T-helper 9 cell (primary cell): ENCODE results near the gene FAM209A.
"Not testable (repeated sequence)": the region's sequence is repeated elsewhere in the genome, so short reads cannot be mapped to it uniquely, and the experiment has no call there.

ENCODE experiments used
- DNase-seq: peaks from one replicate; pipeline ENCODE4 v3.0.0-alpha.2; 2020
- total RNA-seq, 2 donors: gene quantifications; one replicate each; lab custom pipeline; 2026; lab: John Stamatoyannopoulos, UW

Gene FAM209A
- 0.72 to 0.91 reads per million in 2 donors for total RNA-seq

GRCh38 chr20:56524444-56524843 is at the start of gene FAM209A:
Gene FAM209A (plus strand): TSS chr20:56524744. CDS start chr20:56524809, 65 bp downstream.
- DNase-seq, result not testable (repeated sequence)

- DNase-seq, result no peak
Observed at GRCh38 chr20:56483970-56484369, 40.6 kb upstream of the FAM209A start.

- no peak for DNase-seq
Observed at GRCh38 chr20:56487216-56487615, 37.3 kb upstream of the FAM209A start.

DNA sequence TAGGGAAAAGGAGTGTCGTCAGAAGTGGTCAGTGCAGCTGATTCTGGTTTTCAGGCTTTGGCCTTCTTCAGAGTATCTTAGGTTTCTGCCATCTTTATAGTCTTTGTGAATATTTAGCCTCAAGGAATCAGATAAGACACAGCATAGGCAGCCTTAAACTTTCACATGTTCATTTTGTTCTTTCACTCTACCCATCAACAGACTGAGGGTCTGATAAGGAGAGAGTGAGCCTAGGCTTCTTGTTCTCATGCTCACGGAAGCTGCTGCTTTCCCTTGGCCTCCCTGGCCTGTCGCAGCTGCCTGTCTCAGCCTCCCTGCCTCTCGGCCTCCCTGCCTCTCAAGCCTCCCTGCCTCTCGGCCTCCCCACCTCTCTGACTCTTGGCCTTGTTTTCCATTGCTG is 36.0 kb upstream of the FAM209A start:
- no peak for DNase-seq

- no peak for DNase-seq
Observed at GRCh38 chr20:56501116-56501515, 23.4 kb upstream of the FAM209A start.

DNA sequence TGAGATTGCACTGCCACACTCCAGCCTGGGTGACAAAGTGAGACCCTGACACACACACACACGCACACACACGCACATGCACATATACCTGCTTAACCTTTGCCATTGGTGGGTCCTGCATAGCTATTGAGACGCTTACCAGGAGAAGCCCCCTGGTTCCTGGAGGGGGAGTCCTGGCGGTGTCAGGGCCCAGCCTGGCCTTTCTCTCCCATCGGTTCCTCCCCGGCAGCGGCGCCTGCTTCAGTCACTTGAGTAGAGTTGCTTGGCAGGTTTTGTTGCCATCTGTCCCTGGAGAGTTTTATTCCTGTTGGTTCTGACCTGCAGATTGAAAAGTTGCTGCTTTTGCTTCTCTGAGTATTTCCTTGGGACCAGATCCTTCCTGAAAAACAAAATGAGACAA is 20.6 kb upstream of the FAM209A start:
- DNase-seq, result no peak

DNA sequence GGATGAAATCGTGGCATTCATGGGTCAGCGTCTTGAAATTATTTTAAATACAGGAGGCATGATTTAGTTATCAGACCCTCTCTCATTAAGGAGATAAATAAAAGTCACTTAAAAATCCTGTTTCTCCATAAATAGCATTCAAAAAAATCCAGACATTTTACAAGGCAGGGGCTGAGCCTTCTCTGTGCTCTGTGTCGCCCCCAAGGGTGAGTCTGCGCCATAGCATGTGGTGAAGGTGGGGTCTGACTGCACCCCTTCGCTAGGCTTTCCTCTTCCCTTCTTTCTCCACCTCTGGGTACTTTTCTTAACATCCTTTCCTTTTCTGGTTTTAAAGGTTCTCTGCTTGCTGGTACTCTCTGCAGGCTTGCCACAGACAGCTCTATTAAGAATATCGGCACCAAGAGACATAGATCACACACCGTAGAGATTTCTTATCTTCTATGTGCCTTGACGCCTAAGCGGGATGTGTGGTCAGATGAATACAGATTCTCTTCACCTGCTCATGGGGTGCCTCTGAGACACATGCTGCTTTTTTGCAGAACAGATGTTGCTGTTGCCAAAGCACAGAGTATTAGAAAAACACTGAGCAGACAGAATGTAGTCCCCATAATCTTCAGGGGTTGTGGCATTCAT is 20.1 kb upstream of the FAM209A start:
- no peak for DNase-seq

GRCh38 chr20:56506103-56506502 is 18.4 kb upstream of the FAM209A start:
- no peak for DNase-seq

GRCh38 chr20:56511926-56512325 is 12.6 kb upstream of the FAM209A start:
- no peak for DNase-seq

DNA sequence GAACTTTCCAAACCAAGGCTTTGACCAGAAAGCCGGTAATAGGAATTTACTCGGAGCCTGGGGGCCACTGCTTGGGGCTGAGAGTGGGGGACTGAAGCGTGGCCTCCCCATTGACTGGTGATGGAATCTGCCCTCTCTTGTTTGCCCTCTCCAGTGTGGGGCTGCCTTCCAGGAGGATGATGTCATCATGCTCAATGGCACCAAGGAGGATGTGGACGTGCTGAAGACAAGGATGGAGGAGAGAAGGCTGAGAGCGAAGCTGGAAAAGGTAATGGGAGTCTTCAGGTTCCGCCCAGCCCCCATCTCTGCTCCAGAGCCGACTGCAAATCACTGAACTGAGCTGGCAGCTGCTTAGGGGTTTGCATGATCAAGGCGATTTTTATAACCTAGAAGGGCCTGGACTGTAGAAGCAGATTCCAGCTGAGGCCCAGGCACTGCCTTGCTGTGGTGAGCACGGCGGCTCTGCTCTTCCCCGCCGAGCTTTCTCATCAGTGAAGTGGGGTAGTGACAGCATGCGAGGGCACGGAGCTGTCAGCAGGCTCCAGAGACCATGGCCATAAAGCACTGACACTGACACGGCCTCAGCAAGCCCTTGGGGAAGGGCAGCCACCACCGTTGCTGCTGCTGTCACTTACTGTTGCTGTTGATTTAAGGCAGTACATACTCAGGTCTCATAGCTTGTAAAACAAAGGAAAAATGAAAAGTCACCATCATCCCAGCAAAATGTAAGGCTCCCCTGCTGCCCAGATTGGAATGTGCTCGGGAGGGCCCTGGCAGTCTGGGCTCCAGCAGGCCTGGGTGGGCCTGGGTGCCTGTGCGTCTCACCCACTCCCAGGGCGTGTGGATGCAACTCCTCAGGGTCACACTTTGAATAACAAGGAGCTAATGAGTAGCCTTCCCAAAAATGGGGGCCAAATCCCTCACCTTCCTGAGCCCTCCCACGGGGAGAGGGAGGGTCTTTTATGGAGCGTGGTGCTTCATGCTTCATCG is 11.1 kb upstream of the FAM209A start:
- no peak for DNase-seq

DNA sequence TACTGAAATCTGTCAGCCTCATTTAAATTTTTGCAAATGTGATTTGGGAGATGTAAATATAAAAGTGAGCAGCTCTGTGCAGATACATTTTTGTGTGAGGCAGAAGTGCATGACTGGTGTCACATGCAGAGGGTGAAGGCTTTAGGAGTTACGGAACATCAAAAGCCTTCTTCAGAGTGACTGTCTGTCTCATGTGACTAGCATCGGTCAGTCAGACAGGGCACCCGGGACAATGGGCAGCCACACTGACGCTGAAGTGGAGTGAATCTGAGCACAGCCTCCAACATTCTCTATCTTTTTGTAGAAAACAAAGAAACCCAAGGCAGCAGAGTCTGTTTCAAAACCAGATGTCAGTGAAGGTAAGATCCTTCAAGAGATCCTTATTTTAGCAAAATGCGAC is 7.9 kb upstream of the FAM209A start:
- DNase-seq, result no peak

DNA sequence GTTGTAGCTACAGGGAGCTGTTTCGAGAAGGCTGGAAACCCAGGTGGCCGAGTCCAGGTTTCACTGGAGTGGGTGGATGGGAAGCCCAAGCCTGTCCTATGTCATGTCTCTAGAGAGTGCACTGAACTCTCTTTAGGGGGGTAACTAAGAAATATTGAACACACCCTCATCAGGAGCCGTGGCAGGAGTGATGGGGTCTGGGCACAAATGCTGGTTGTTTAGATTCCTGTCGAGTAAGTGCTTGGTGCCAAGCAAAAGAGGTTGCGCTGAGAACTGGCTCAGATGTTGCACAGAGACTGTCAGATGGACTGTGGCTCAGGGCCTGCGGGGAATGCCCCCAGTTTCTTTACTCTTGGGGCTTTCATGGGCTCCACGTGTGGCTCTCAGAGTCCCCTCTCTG is 7.3 kb upstream of the FAM209A start:
- DNase-seq, result no peak

DNA sequence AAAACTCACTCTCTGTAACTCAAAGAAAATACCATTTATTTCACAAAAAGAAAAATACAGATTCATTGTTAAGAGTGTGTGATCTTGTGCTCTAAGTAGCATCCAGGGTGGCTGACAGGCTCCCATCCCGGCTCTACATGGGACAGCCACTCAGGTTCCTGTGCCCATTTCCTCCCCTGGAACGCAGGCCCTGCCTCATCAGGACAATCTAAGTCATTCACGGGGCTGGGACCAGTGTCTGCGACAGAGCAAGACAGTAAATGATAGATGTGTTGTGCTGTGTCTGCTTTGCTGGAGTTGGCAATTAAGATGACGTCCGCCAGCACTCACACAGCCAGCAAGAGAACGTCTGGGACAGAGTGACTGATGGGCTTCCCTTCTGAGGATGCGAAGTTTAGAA is 6.9 kb upstream of the FAM209A start:
- no peak for DNase-seq

DNA sequence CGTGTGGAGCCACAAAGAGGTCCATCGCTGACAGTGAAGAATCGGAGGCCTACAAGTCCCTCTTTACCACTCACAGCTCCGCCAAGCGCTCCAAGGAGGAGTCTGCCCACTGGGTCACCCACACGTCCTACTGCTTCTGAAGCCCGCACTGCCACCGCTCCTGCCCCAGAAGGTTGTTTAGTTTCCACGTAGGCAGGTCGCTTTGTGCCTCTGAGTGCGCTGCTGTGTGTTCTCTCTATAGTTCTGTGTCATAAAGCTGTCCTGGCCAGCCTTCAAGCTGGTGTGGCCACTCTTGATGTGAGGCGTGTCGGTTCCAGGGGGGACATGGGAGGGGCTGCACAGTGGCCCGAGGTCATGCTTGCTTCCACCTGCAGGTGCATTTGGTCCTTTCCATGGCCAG is 6.4 kb upstream of the FAM209A start:
- no peak for DNase-seq

- no peak for DNase-seq
Observed at GRCh38 chr20:56518721-56519398, 5.7 kb upstream of the FAM209A start.

GRCh38 chr20:56519551-56519950 is 5.0 kb upstream of the FAM209A start:
- no peak for DNase-seq

DNA sequence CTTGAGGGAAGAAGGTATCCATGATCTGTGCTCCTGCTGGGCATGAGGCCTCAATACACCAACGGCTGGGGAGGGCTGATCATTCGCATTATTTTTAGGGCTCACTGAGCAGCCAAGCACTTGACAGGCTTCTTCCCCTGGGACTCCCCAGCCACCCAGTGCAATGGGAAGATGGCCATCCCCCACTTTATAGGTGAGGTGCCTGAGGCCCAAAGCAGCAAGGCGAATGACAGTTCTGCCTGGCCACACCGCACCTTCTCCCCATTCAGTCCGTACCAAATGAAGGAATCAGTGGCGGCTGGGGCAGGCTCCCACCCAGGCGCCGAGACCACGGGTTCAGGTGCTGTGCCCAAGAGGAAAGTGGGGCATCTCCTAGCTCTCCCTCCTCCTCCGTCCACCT is 4.4 kb upstream of the FAM209A start:
- no peak for DNase-seq

- DNase-seq, result not testable (repeated sequence)
Observed at GRCh38 chr20:56520746-56521354, 3.7 kb upstream of the FAM209A start.

DNA sequence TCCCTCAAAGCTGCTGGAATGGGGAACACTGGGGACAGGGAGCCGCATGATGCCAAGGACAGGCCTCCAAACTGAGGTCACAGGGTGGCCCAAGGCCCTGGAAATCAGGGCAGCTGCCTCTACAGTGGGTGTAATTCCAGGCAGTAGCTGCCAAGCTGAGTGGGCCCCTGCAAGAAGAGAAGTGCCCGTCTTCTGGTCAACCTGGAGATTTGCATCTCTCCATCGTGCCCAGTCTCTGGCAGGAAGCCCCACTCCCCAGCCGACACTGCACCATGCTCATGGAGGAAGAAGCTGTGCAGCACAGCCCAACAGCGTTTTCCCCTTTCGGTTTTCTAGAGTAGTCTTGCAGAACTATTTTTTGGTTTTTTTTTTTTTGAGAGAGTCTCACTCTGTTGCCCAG is 2.2 kb upstream of the FAM209A start:
- no peak for DNase-seq

DNA sequence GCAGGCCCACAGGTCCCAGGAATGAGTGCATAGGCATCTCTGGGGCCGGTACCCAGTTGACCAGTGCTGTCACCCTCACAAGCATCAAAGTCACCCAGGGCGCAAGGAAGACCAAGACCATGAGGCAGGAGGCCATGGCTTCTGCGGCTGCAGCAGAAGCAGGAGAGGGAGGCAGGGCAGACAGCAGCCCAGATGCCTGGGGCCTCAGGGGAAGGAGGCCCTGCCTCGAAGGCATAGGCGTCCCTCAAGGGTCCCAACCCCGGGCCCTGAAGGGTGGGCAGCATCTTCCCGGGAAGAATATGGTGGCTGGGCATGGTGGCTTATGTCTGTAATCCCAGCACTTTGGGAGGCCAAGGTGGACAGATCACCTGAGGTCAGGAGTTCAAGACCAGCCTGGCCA is 3.0 kb downstream of the FAM209A start:
- DNase-seq, result no peak

GRCh38 chr20:56532946-56533345 is 8.4 kb downstream of the FAM209A start, which contains the start of gene FAM209B:
Gene FAM209B (plus strand): TSS chr20:56533246. CDS start chr20:56533342, 96 bp downstream.
- not testable (repeated sequence) for DNase-seq

- no peak for DNase-seq
Observed at GRCh38 chr20:56537997-56538396, 13.5 kb downstream of the FAM209A start.

DNA sequence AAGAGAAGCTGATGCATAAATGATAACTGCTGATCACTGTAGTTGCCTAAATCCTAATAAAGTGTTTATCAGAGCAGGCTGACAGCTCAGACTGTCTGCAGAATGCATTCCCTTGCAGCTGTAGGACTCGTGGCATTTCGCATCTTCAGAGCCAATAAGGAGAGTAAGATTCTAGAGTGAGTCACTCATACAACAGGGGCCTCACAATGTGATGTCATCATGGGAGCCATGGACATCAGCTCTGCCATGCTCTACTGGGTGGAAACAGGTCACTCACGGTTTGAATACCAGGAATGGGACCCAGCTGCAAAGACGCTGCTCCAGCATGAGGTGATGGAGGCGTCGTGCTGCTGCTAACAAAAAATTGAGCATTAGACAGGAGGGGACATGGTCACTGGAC is 15.9 kb downstream of the FAM209A start:
- DNase-seq, result no peak
